Stimulated activated CD4-positive, alpha-beta T cell treated with anti-CD3 and anti-CD28 coated beads, TNF-alpha, amount 100 ng/mL, for 4 hours (primary cell): ENCODE measurements around the gene AADACL2.
"Not testable (repeated sequence)": the region's sequence is repeated elsewhere in the genome, so short reads cannot be mapped to it uniquely, and the experiment has no call there.

ENCODE experiments used
- DNase-seq, 3 experiments: peaks; one replicate each; pipeline ENCODE4 v3.0.0-alpha.2; 2020; ENCODE audit warnings: low read depth in 3 of 3

AADACL2 gene

GRCh38 chr3:151765685-151766084 lies 32.0 kb downstream of the AADACL2 start:
- DNase-seq, result no peak

GRCh38 chr3:151766454-151766853 lies 32.7 kb downstream of the AADACL2 start:
- no peak for DNase-seq

GRCh38 chr3:151768393-151768930 lies 34.7 kb downstream of the AADACL2 start:
- DNase-seq, result no peak

- no peak for DNase-seq
These were observed 35.4 kb downstream of the AADACL2 start for GRCh38 chr3:151769175-151769574.

GRCh38 chr3:151770956-151771355 lies 37.2 kb downstream of the AADACL2 start:
- no peak for DNase-seq

- no peak for DNase-seq
These were observed 39.2 kb downstream of the AADACL2 start for GRCh38 chr3:151772825-151773480.

GRCh38 chr3:151774235-151774634 lies 40.5 kb downstream of the AADACL2 start:
- DNase-seq, result no peak

GRCh38 chr3:151774910-151775309 lies 41.2 kb downstream of the AADACL2 start:
- DNase-seq, result no peak

- DNase-seq, result no peak
These were observed 41.9 kb downstream of the AADACL2 start for GRCh38 chr3:151775314-151776258.

GRCh38 chr3:151776259-151776740 lies 42.6 kb downstream of the AADACL2 start:
- DNase-seq, result no peak

GRCh38 chr3:151777880-151778279 lies 44.2 kb downstream of the AADACL2 start:
- no peak for DNase-seq

- DNase-seq, result no peak
These were observed 53.9 kb downstream of the AADACL2 start for GRCh38 chr3:151787626-151788025.

GRCh38 chr3:151788401-151788800 lies 54.7 kb downstream of the AADACL2 start:
- no peak for DNase-seq

- DNase-seq, result no peak
These were observed 56.2 kb downstream of the AADACL2 start for GRCh38 chr3:151789853-151790463.

GRCh38 chr3:151790763-151791162 lies 57.0 kb downstream of the AADACL2 start:
- not testable (repeated sequence) for DNase-seq

- no peak for DNase-seq
These were observed 58.7 kb downstream of the AADACL2 start for GRCh38 chr3:151792411-151792810.

- no peak for DNase-seq
These were observed 59.9 kb downstream of the AADACL2 start for GRCh38 chr3:151793636-151794035.

- no peak for DNase-seq
These were observed 60.4 kb downstream of the AADACL2 start for GRCh38 chr3:151794080-151794479.

- DNase-seq, result no peak
These were observed 61.5 kb downstream of the AADACL2 start for GRCh38 chr3:151795276-151795675.

GRCh38 chr3:151796105-151796680 lies 62.5 kb downstream of the AADACL2 start:
- DNase-seq, result no peak

- no peak for DNase-seq
These were observed 64.7 kb downstream of the AADACL2 start for GRCh38 chr3:151798466-151798865.

GRCh38 chr3:151800431-151800830 lies 66.7 kb downstream of the AADACL2 start:
- no peak for DNase-seq
